Body of pancreas (tissue), 4 donors: ENCODE measurements around the gene CHST8.
"Not testable (repeated sequence)": the region's sequence is repeated elsewhere in the genome, so short reads cannot be mapped to it uniquely, and the experiment has no call there.

Source experiments
- POLR2A ChIP-seq, 3 donors: fragments of 450-650 bp; IDR thresholded peaks; one replicate each; pipeline ENCODE4 v1.6.1; 2016; ENCODE audit warnings: antibody characterized with exemption in 3 of 3, mild to moderate bottlenecking in 2 of 3
- TF ChIP-seq, protein P1 (sequence below), 7 experiments: fragments of 450-650 bp in 4 of 7; fragments of 200-600 bp in 3 of 7; sonication (generic) in 3 of 7; IDR thresholded peaks; one replicate each; pipeline ENCODE4 v1.5.1; 2016 to 2019; ENCODE audit warnings: antibody characterized with exemption in 7 of 7

DNA sequence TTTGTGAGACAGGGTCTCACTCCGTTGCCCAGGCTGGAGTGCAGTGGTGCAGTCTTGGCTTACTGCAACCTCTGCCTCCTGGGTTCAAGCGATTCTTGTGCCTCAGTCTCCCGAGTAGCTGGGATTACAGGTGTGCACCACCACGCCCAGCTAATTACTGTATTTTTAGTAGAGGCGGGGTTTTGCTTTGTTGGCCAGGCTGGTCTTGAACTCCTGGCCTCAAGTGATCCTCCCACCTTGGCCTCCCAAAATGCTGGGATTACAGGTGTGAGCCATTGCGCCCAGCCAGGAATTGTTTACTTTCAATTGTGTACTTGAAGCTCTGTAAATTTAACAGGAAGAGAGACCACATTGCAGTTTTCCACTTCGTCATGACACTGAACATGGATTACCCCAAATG, 197.3 kb downstream of the CHST8 start:
- TF ChIP-seq POLR2A (IDR thresholded peaks at IDR 0.05), result not testable (repeated sequence)
- TF ChIP-seq, protein P1, sequence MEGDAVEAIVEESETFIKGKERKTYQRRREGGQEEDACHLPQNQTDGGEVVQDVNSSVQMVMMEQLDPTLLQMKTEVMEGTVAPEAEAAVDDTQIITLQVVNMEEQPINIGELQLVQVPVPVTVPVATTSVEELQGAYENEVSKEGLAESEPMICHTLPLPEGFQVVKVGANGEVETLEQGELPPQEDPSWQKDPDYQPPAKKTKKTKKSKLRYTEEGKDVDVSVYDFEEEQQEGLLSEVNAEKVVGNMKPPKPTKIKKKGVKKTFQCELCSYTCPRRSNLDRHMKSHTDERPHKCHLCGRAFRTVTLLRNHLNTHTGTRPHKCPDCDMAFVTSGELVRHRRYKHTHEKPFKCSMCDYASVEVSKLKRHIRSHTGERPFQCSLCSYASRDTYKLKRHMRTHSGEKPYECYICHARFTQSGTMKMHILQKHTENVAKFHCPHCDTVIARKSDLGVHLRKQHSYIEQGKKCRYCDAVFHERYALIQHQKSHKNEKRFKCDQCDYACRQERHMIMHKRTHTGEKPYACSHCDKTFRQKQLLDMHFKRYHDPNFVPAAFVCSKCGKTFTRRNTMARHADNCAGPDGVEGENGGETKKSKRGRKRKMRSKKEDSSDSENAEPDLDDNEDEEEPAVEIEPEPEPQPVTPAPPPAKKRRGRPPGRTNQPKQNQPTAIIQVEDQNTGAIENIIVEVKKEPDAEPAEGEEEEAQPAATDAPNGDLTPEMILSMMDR (IDR thresholded peaks at IDR 0.05), result not testable (repeated sequence)
